Omental fat pad (tissue), 4 donors: ENCODE data around the gene TIFAB. TPM values are rescaled to one million over a fixed set of nuclear protein-coding genes. Genes with fewer than 3 reads are reported as not detected.

Experiments used
- ATAC-seq: fragments of 150-250 bp; one replicate; pipeline ENCODE4 v1.9.1; 2016; ENCODE audit warnings: mild to moderate bottlenecking, moderate library complexity; ENCODE audit not compliant: low FRiP score
- DNase-seq: peaks from one replicate; pipeline ENCODE4 v3.0.0-alpha.2; 2019; ENCODE audit warnings: low spot score
- total RNA-seq, 4 donors: library from RNA; depleted of rRNA; stranded (reverse); fragments of >200 nt; gene quantifications; one replicate each; pipeline ENCODE4 v1.1.0, GENCODE V29; 2016
- TF ChIP-seq, protein P1 (sequence below), 3 donors: fragments of 450-650 bp; IDR thresholded peaks; one replicate each; pipeline ENCODE4 v1.5.1; 2016 to 2017; ENCODE audit warnings: antibody characterized with exemption in 3 of 3, mild to moderate bottlenecking in 3 of 3, moderate library complexity in 2 of 3

Gene TIFAB
- total RNA-seq, 4 donors from 2014 or later = not detected

GRCh38 chr5:135465391-135466122 is 13.4 kb upstream of the TIFAB start:
- ATAC-seq = no peak
- TF ChIP-seq, protein P1, sequence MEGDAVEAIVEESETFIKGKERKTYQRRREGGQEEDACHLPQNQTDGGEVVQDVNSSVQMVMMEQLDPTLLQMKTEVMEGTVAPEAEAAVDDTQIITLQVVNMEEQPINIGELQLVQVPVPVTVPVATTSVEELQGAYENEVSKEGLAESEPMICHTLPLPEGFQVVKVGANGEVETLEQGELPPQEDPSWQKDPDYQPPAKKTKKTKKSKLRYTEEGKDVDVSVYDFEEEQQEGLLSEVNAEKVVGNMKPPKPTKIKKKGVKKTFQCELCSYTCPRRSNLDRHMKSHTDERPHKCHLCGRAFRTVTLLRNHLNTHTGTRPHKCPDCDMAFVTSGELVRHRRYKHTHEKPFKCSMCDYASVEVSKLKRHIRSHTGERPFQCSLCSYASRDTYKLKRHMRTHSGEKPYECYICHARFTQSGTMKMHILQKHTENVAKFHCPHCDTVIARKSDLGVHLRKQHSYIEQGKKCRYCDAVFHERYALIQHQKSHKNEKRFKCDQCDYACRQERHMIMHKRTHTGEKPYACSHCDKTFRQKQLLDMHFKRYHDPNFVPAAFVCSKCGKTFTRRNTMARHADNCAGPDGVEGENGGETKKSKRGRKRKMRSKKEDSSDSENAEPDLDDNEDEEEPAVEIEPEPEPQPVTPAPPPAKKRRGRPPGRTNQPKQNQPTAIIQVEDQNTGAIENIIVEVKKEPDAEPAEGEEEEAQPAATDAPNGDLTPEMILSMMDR (IDR thresholded peaks at IDR 0.05) = no peak
- DNase-seq = no peak

DNA sequence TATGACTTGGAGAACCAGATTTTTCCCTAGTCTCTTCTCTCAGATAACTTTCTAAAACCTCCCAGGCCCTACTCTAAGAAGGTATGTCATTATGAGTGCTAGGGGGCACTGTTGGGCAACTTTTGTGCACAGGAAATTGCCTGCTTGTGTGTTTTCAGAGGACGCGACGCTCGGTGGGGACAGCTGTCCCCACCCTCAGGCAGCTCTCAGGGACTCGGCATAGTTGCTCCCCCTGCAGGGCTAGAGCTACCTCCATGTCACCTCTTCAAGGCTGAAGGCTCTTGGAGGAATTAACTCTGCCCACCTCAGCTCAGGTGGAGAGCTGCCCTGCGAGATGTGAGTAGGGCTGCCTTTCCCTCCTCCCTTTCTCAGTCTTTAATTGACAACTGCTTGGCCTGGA is 10.2 kb upstream of the TIFAB start:
- TF ChIP-seq, protein P1 (IDR thresholded peaks at IDR 0.05) = no peak
- no peak for ATAC-seq
- no peak for DNase-seq

DNA sequence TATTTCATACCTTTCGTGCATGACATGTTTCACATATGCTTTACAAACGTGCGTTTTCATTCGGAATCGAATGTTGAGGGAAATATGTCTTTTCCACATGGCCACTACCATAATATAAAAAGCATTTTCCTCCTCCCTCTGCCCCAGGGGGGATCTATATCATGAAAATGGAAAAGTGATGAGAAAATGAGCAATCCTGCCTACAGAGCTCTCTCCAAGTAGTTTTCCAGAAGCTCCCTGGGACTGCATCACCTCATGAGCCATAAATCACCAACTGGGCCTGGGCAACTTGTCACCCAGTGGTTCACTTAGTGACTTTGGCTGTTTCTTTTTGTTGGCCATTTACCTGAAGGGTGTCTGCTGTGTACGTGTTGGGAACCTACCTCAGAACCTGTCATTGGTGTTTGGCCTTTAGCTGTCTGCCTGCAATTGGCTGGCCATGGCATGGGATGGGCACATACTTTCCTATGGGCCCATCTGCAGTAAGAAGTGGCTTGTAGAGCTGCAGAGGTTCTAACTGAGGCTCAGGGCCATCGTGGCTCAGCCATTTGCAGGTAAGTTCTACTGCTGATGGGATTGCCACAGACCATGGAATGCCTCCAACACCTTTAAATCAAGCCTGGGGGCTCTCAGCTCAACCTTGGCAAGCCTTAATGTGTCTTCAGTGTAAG is 9.5 kb upstream of the TIFAB start:
- TF ChIP-seq, protein P1 (IDR thresholded peaks at IDR 0.05) = no peak
- no peak for DNase-seq
- ATAC-seq = no peak

- DNase-seq = no peak
- no peak for ATAC-seq
- TF ChIP-seq, protein P1 (IDR thresholded peaks at IDR 0.05) = no peak
Observed at GRCh38 chr5:135460246-135461033, 8.3 kb upstream of the TIFAB start.

- DNase-seq (no peak), ATAC-seq (peak; percentile 30)
- TF ChIP-seq, protein P1 (IDR thresholded peaks at IDR 0.05) = no peak
Observed at GRCh38 chr5:135458921-135459331, 6.8 kb upstream of the TIFAB start.

DNA sequence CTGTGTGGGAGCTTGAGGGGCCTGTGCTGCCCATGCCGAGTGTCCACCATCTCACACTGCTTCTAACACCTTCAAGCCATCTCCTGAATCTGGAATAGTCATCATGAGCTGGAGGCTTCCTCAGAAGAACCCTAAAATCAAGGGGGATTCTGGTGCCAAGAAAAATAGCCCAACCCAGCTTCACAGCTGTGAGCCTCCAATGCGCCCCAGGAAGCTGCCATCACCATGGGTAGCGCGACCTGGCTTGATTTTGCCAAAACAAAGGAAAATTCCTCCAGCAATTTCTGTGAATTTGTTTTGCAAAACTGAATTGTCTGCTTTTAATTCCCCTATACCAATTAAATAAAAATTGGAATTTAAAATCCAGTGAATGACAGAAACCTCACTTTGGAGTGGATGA is 6.2 kb upstream of the TIFAB start:
- ATAC-seq = no peak
- DNase-seq = no peak
- TF ChIP-seq, protein P1 (IDR thresholded peaks at IDR 0.05) = no peak
